Activated naive CD8-positive, alpha-beta T cell treated with anti-CD3 and anti-CD28 coated beads, Interleukin-2, amount 50 U/mL, for 24 hours (primary cell): ENCODE measurements around the gene CDH20.

Experiments used
- ATAC-seq: fragments of 150-1000 bp; cut with Tn5 transposase; one replicate; pipeline ENCODE4 v1.10.0; 2021
- DNase-seq: peaks from one replicate; pipeline ENCODE4 v3.0.0; 2021
- H3K27ac Mint-ChIP-seq: one replicate; pipeline ENCODE4 v1.8.0; 2021; ENCODE audit warnings: mild to moderate bottlenecking, mixed read lengths
- H3K27me3 Mint-ChIP-seq: one replicate; pipeline ENCODE4 v1.8.0; 2021; ENCODE audit warnings: mixed read lengths
- H3K36me3 Mint-ChIP-seq: one replicate; pipeline ENCODE4 v1.8.0; 2021; ENCODE audit warnings: low read depth, mixed read lengths
- H3K4me1 Mint-ChIP-seq: one replicate; pipeline ENCODE4 v1.8.0; 2021; ENCODE audit warnings: mixed read lengths
- H3K4me3 Mint-ChIP-seq: one replicate; pipeline ENCODE4 v1.8.0; 2021; ENCODE audit warnings: mild to moderate bottlenecking, moderate library complexity, mixed read lengths
- H3K9me3 Mint-ChIP-seq: one replicate; pipeline ENCODE4 v1.8.0; 2021; ENCODE audit warnings: mixed read lengths

Gene CDH20

DNA sequence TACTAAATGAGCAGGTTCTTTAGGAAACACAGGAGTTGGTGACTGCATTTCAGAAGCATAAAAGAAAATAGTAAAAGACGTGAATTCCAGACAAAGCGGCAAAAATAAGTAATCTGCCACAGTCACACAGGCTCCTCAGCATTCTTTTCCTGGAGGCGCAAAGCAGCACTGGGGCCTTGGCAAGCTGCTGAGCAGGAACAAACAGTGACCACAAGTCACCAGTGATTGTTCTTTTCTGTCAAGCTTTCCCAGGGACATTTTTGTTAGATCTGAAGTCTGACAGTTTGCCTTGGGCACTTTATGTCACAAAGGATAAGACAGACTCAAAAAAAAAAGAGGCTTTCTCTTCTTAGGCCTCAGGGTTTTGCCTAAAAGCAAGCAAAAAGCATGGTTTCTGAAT, 216.2 kb downstream of the CDH20 start:
- no peak for ATAC-seq
- Mint-ChIP-seq H3K27ac (no peak overlapping the region), H3K9me3 (no peaks in the 10 kb centered on the region), H3K4me3 (no peak overlapping the region), H3K36me3 (no peaks in the 10 kb centered on the region), H3K27me3 (no peaks in the 10 kb centered on the region), H3K4me1 (peaks cover 4% of the 10 kb centered on the region)
- no peak for DNase-seq

- Mint-ChIP-seq H3K4me3 (no peak overlapping the region), H3K27ac (no peak overlapping the region), H3K36me3 (no peaks in the 10 kb centered on the region), H3K9me3 (no peaks in the 10 kb centered on the region), H3K4me1 (peaks cover 9% of the 10 kb centered on the region), H3K27me3 (peaks cover 3% of the 10 kb centered on the region)
- ATAC-seq (no peak), DNase-seq (no peak)
These were observed 216.7 kb downstream of the CDH20 start for GRCh38 chr18:61549889-61550288.

DNA sequence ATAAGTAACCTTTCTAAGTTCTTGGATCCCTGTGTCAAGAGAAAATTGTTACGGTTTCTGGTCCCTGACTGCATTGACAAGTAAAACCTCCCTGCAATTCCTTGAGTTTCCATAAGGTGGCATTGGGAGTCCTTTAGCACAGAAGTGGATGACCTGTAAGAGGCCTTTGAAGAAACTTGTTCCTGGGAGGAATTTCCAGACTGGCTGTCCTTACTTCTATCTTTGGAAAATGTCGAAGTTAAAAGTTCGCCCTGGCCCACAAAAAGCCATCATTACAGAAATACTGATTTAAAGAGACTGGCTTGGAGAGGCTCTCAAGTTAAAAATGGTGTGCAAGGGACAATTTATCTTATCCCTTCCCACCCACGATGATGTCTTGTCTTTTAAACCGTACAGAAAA, 218.4 kb downstream of the CDH20 start:
- Mint-ChIP-seq H3K4me1 (peaks cover 13% of the 10 kb centered on the region), H3K27me3 (peaks cover 3% of the 10 kb centered on the region), H3K4me3 (no peak overlapping the region), H3K36me3 (no peaks in the 10 kb centered on the region), H3K9me3 (no peaks in the 10 kb centered on the region), H3K27ac (no peak overlapping the region)
- DNase-seq, result peak; percentile 3
- ATAC-seq, result no peak

DNA sequence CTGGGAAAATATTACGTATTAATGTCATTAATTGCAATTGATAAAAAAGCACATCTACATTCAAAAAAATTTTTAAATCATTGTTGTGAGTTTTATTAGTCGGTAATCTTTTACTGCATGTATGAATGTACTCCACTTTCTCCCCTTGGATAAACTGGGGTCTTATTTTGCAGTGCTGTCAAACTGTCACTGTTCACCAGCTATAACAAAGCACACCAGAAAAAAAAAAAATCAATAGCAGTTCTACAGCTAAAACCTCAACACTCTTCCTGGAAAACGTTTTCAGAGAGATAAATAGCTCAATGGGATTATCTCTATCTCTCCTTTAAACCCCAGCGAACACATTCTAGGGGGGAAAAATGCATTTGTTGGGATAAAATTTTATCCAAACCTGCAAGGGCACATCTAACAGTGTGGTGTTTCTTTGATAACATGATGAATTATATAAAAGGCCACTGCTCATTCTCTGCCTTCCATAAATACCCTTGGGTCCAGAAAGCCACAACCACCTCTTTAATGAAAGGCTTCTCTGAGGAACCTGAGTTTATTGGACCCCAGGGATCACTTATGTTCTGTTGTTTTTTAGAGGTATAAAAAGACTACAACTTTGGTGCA, 219.9 kb downstream of the CDH20 start:
- H3K36me3 Mint-ChIP-seq, result no peaks in the 10 kb centered on the region
- H3K4me1 Mint-ChIP-seq, result peaks cover 13% of the 10 kb centered on the region
- no peaks in the 10 kb centered on the region for H3K9me3 Mint-ChIP-seq
- no peak overlapping the region for H3K4me3 Mint-ChIP-seq
- ATAC-seq, result no peak
- peaks cover 3% of the 10 kb centered on the region for H3K27me3 Mint-ChIP-seq
- no peak for DNase-seq
- H3K27ac Mint-ChIP-seq, result no peak overlapping the region

DNA sequence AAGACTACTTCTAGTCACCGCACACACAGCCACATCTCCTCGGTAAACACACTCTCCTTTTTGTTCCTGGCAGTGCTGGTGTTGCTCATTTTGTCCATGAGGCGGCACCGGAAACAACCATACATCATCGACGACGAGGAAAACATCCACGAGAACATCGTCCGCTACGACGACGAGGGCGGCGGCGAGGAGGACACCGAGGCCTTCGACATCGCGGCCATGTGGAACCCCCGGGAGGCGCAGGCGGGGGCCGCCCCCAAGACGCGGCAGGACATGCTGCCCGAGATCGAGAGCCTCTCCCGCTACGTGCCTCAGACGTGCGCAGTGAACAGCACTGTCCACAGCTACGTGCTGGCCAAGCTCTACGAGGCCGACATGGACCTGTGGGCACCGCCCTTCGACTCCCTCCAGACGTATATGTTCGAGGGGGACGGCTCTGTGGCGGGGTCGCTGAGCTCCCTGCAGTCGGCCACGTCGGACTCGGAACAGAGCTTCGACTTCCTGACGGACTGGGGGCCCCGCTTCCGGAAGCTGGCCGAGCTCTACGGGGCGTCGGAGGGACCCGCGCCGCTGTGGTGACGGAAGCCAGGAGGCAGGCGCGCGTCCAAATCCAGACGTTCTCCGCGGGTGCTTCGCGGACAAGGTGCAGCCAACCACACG, 221.0 kb downstream of the CDH20 start:
- Mint-ChIP-seq H3K4me3 (peak overlapping the region; percentile 67), H3K4me1 (peaks cover 13% of the 10 kb centered on the region), H3K9me3 (no peaks in the 10 kb centered on the region), H3K27ac (peak overlapping the region; percentile 78), H3K36me3 (no peaks in the 10 kb centered on the region), H3K27me3 (peaks cover 3% of the 10 kb centered on the region)
- DNase-seq (peak; percentile 15), ATAC-seq (peak; percentile 26)

- ATAC-seq, result peak; percentile 70
- DNase-seq, result no peak
- H3K27ac Mint-ChIP-seq, result peak overlapping the region; percentile 78
These were observed 221.7 kb downstream of the CDH20 start for GRCh38 chr18:61554946-61555361.

GRCh38 chr18:61556316-61556715, 223.1 kb downstream of the CDH20 start:
- Mint-ChIP-seq H3K27me3 (peaks cover 3% of the 10 kb centered on the region), H3K27ac (no peak overlapping the region), H3K4me1 (peaks cover 13% of the 10 kb centered on the region), H3K4me3 (no peak overlapping the region), H3K9me3 (peaks cover 5% of the 10 kb centered on the region), H3K36me3 (no peaks in the 10 kb centered on the region)
- DNase-seq (no peak), ATAC-seq (no peak)

More at GRCh38 chr18:61554946-61555361, 221.7 kb downstream of the CDH20 start:
- peaks cover 3% of the 10 kb centered on the region for H3K27me3 Mint-ChIP-seq
- H3K4me1 Mint-ChIP-seq, result peaks cover 13% of the 10 kb centered on the region
- no peaks in the 10 kb centered on the region for H3K36me3 Mint-ChIP-seq
- peak overlapping the region; percentile 67 for H3K4me3 Mint-ChIP-seq
- no peaks in the 10 kb centered on the region for H3K9me3 Mint-ChIP-seq

- H3K9me3 Mint-ChIP-seq, result peaks cover 5% of the 10 kb centered on the region
- DNase-seq, result no peak
- H3K36me3 Mint-ChIP-seq, result no peaks in the 10 kb centered on the region
These were observed 223.6 kb downstream of the CDH20 start for GRCh38 chr18:61556862-61557261.

GRCh38 chr18:61569176-61569892, 236.1 kb downstream of the CDH20 start:
- Mint-ChIP-seq H3K27me3 (peaks cover 22% of the 10 kb centered on the region), H3K27ac (peak overlapping the region; percentile 62), H3K4me3 (no peak overlapping the region), H3K36me3 (no peaks in the 10 kb centered on the region), H3K9me3 (peaks cover 14% of the 10 kb centered on the region), H3K4me1 (peaks cover 3% of the 10 kb centered on the region)
- ATAC-seq (peak; percentile 81), DNase-seq (no peak)

More at GRCh38 chr18:61556862-61557261, 223.6 kb downstream of the CDH20 start:
- H3K4me1 Mint-ChIP-seq, result peaks cover 13% of the 10 kb centered on the region
- ATAC-seq, result no peak
- no peak overlapping the region for H3K27ac Mint-ChIP-seq
- H3K4me3 Mint-ChIP-seq, result no peak overlapping the region
- H3K27me3 Mint-ChIP-seq, result peaks cover 3% of the 10 kb centered on the region

DNA sequence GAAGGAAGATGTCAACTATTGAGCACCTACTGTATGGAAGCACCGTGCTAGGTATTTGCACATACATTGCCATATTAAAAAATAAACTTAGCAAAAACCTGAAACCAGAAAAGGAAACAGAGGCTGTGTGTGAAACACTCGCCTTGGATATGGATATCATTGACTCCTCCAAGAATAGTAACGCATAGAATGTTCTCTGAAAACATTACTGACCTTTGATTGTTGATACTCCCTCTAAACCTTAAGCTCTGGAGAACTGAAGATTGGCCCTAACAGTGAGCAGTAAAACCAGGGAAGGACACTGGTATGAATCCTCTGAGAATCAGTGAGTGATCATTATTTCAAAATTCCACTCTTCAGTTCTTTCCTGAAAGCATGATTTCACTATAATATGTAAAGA, 236.8 kb downstream of the CDH20 start:
- Mint-ChIP-seq H3K4me1 (peaks cover 3% of the 10 kb centered on the region), H3K27ac (peak overlapping the region; percentile 62), H3K27me3 (peaks cover 22% of the 10 kb centered on the region), H3K4me3 (no peak overlapping the region), H3K9me3 (peaks cover 14% of the 10 kb centered on the region), H3K36me3 (no peaks in the 10 kb centered on the region)
- DNase-seq (no peak), ATAC-seq (no peak)

- ATAC-seq, result no peak
- Mint-ChIP-seq H3K4me3 (no peak overlapping the region), H3K27ac (no peak overlapping the region), H3K36me3 (no peaks in the 10 kb centered on the region), H3K27me3 (peaks cover 22% of the 10 kb centered on the region), H3K4me1 (peaks cover 3% of the 10 kb centered on the region), H3K9me3 (peaks cover 9% of the 10 kb centered on the region)
- DNase-seq, result no peak
These were observed 238.9 kb downstream of the CDH20 start for GRCh38 chr18:61572084-61572655.

DNA sequence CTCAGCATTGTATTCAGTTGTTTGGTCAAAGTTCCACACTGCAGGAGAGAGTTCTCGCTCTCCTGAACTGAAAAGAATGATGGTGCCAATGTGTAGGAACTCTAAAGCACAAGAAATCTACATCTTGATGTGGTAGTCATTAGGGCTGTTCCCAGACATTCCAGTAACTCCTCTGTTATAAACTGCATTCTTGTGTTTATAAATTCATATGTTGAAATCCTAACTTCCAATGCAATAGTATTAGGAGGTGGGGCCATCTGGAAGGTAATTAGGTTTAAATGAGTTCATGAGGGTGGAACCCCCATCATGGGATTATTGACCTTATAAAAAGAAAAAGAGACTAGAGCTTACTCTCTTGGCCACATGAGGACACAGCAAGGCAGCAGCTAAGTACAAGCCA, 239.6 kb downstream of the CDH20 start:
- H3K9me3 Mint-ChIP-seq, result peaks cover 9% of the 10 kb centered on the region
- H3K4me1 Mint-ChIP-seq, result peaks cover 3% of the 10 kb centered on the region
- ATAC-seq (no peak), DNase-seq (no peak)
- H3K36me3 Mint-ChIP-seq, result no peaks in the 10 kb centered on the region
- no peak overlapping the region for H3K4me3 Mint-ChIP-seq
- no peak overlapping the region for H3K27ac Mint-ChIP-seq
- peaks cover 23% of the 10 kb centered on the region for H3K27me3 Mint-ChIP-seq

GRCh38 chr18:61574665-61575064, 241.4 kb downstream of the CDH20 start:
- Mint-ChIP-seq H3K4me3 (no peak overlapping the region), H3K27ac (no peak overlapping the region), H3K9me3 (peaks cover 9% of the 10 kb centered on the region), H3K27me3 (peaks cover 27% of the 10 kb centered on the region), H3K4me1 (peaks cover 3% of the 10 kb centered on the region), H3K36me3 (no peaks in the 10 kb centered on the region)
- DNase-seq (no peak), ATAC-seq (no peak)

DNA sequence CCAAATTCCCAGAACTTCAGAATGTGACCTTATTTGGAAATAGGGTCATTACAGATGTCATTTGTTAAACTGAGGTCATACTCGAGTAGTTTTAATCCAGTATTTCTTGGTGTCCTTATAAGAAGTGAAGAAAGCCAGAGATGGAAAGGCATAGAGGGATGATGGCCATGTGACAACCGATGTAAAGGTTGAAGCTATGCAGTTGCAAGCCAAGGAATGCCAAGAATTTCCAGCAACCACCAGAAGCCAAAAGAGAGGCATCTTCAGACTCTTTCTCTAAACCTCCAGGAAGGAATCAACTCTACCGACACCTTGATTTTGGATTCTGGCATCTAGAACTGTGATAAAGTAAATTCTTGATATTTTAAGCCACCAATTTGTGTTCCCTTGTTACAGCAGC, 242.2 kb downstream of the CDH20 start:
- Mint-ChIP-seq H3K36me3 (no peaks in the 10 kb centered on the region), H3K9me3 (peaks cover 9% of the 10 kb centered on the region), H3K4me1 (peaks cover 3% of the 10 kb centered on the region), H3K4me3 (no peak overlapping the region), H3K27me3 (peaks cover 32% of the 10 kb centered on the region), H3K27ac (no peak overlapping the region)
- ATAC-seq (no peak), DNase-seq (no peak)

DNA sequence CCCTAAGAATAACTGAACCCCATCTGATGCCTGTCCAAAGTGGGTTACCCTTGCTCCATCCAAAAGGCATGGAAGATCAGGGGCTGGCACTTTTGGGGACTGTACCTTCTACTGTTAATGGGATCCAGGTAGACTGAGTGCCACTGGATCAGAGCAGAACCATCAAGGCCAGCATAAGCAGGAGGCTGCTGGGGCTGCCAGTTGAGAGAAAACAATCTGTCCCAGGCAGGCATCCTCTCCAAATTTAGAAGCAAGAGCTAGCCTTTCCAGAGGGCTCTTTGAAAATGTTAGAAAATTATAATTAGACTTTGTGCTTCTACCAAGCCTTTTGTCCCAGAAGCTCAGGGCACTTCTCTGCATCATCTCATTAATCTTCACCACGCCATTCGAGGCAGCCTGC, 245.6 kb downstream of the CDH20 start:
- peaks cover 9% of the 10 kb centered on the region for H3K4me1 Mint-ChIP-seq
- H3K27ac Mint-ChIP-seq, result no peak overlapping the region
- no peak for DNase-seq
- H3K4me3 Mint-ChIP-seq, result no peak overlapping the region
- H3K27me3 Mint-ChIP-seq, result peaks cover 51% of the 10 kb centered on the region
- no peak for ATAC-seq
- no peaks in the 10 kb centered on the region for H3K9me3 Mint-ChIP-seq
- H3K36me3 Mint-ChIP-seq, result no peaks in the 10 kb centered on the region
